ENCODE data around the gene TRAF6. TPM values are rescaled to one million over a fixed set of nuclear protein-coding genes. Genes with fewer than 3 reads are reported as not detected.

The TRAF6 gene
- polyA plus RNA-seq, 1 of the 3 experiments (the other 2 are of a cell fraction): 4.3 TPM

- TF ChIP-seq TAF1 (IDR thresholded peaks at IDR 0.05; ENCODE audit: borderline replicate concordance, low read depth, low read length): no peak
- TF ChIP-seq MXI1 (IDR thresholded peaks at IDR 0.05; ENCODE audit: low read depth, low read length): no peak
These were observed 49.9 kb downstream of the TRAF6 start (continued) for GRCh38 chr11:36460220-36460619.

GRCh38 chr11:36459046-36459445 is 51.0 kb downstream of the TRAF6 start:
- Histone ChIP-seq H3K9ac (no peak overlapping the region), H3K27ac (ENCODE audit: low read depth in 2 of 2, low read length in 1 of 2) (no peak overlapping the region), H3K9me2 (no peaks in the 10 kb centered on the region), H4K20me1 (ENCODE audit: insufficient read depth) (no peaks in the 10 kb centered on the region), H3K79me2 (ENCODE audit: insufficient read depth) (no peaks in the 10 kb centered on the region), H3K4me2 (no peak overlapping the region), H3K27me3 (ENCODE audit: insufficient read depth) (no peaks in the 10 kb centered on the region), H3K4me1 (ENCODE audit: control insufficient read depth in 1 of 2, insufficient read depth in 2 of 2, low read depth in 1 of 2, low read length in 1 of 2) (peaks cover 3 to 20% of the 10 kb centered on the region in 2 experiments; a peak in 3 of 4 replicates), H3K4me3 (ENCODE audit: low read depth in 2 of 2, low read length in 1 of 2) (no peak overlapping the region), H2AFZ (ENCODE audit: low read depth) (no peak overlapping the region), H3F3A (replicated peaks; ENCODE audit: insufficient read depth) (peaks cover 4% of the 10 kb centered on the region), H3K9me3 (no peaks in the 10 kb centered on the region), H3K36me3 (replicated peaks in 1 of 2; ENCODE audit: control insufficient read depth in 1 of 2, insufficient read depth in 2 of 2, low read length in 1 of 2) (no peaks in the 10 kb centered on the region)
- ChIA-PET POLR2A (no interaction called here), CTCF (interaction anchor here (1.0 to 2.7 kb wide), 4 partner anchors 20 to 167 kb away, joined by 3 to 7 read pairs (median 4); no protein-coding TSS in a partner anchor)
- TF ChIP-seq MEF2A (IDR thresholded peaks at IDR 0.05; ENCODE audit: borderline replicate concordance, low read depth) (no peak), EZH2phosphoT487 (IDR thresholded peaks at IDR 0.05; ENCODE audit: borderline replicate concordance, low read depth) (no peak), USF2 (IDR thresholded peaks at IDR 0.05; ENCODE audit: borderline replicate concordance, low read depth, low read length) (no peak), CTCF (IDR thresholded peaks at IDR 0.05) (no peak), RAD21 (IDR thresholded peaks at IDR 0.05; ENCODE audit: low read length) (no peak), IRF3 (IDR thresholded peaks at IDR 0.05; ENCODE audit: low read depth, low read length) (no peak), YY1 (IDR thresholded peaks at IDR 0.05; ENCODE audit: low read depth) (no peak)
- 95% methylated on average over 7 of the region's 7 CpGs for WGBS (ENCODE audit: low lambda C conversion rate)
- DNase-seq: no peak

Data from SK-N-SH (cell line).